HepG2 (cell line): ENCODE results near the gene MORN1. TPM values are rescaled to one million over a fixed set of nuclear protein-coding genes. Genes with fewer than 3 reads are reported as not detected.

Source experiments
- DBP ChIP-seq: sonication (generic); formaldehyde crosslinking; IDR thresholded peaks from 2 replicates; pipeline ENCODE4 v1.4.0; 2020; ENCODE audit warnings: missing genetic modification reagents; ENCODE audit errors: not compliant biosample characterization
- DPF2 ChIP-seq: sonication (generic); formaldehyde crosslinking; IDR thresholded peaks from 2 replicates; pipeline ENCODE4 v1.4.0; 2020; ENCODE audit warnings: mild to moderate bottlenecking, low read depth, missing genetic modification reagents, borderline replicate concordance
- GATAD1 ChIP-seq: IDR thresholded peaks from 2 replicates; pipeline ENCODE4 v1.6.1; 2016; ENCODE audit warnings: missing genetic modification reagents, missing compliant biosample characterization
- HNF4G ChIP-seq, 2 experiments: sonication (generic) in 1 of 2; formaldehyde crosslinking in 1 of 2; IDR thresholded peaks; 2 replicates each; pipeline versions ENCODE4 v1.4.0 to v1.6.1; 2011 to 2020; ENCODE audit warnings: borderline replicate concordance in 2 of 2, low read depth in 2 of 2, mild to moderate bottlenecking in 2 of 2, low read length in 1 of 2, missing genetic modification reagents in 1 of 2, moderate library complexity in 1 of 2
- HOMEZ ChIP-seq: IDR thresholded peaks from 2 replicates; pipeline ENCODE4 v1.6.1; 2016; ENCODE audit warnings: low read depth
- KDM2A ChIP-seq: sonication (generic); formaldehyde crosslinking; IDR thresholded peaks from 2 replicates; pipeline ENCODE4 v1.4.0; 2020; ENCODE audit warnings: low read depth, missing genetic modification reagents, borderline replicate concordance
- KLF15 ChIP-seq: sonication (generic); formaldehyde crosslinking; IDR thresholded peaks from 2 replicates; pipeline ENCODE4 v1.8.1; 2023; ENCODE audit warnings: borderline replicate concordance, mild to moderate bottlenecking, inconsistent platforms, missing genetic modification reagents, mixed read lengths
- RBM22 ChIP-seq: fragments of 200-400 bp; formaldehyde crosslinking; optimal IDR thresholded peaks from 2 replicates; pipeline ENCODE3; 2017; ENCODE audit warnings: mild to moderate bottlenecking, low read length, moderate library complexity
- RCOR2 ChIP-seq: IDR thresholded peaks from 2 replicates; pipeline ENCODE4 v1.6.1; 2016; ENCODE audit warnings: missing biosample characterization, missing genetic modification reagents
- SATB2 ChIP-seq: sonication (generic); formaldehyde crosslinking; IDR thresholded peaks from 2 replicates; pipeline ENCODE4 v1.5.0; 2020; ENCODE audit warnings: missing genetic modification reagents
- SIN3B ChIP-seq: fragments of 150-350 bp; IDR thresholded peaks from 2 replicates; pipeline ENCODE4 v1.6.1; 2014; ENCODE audit warnings: low read length
- SMC3 ChIP-seq: IDR thresholded peaks from 2 replicates; pipeline ENCODE4 v1.6.1; 2011; ENCODE audit warnings: low read length, improper control_type of control experiment
- STAT6 ChIP-seq: sonication (generic); formaldehyde crosslinking; IDR thresholded peaks from 2 replicates; pipeline ENCODE4 v1.4.0; 2020; ENCODE audit warnings: missing genetic modification reagents, mild to moderate bottlenecking, borderline replicate concordance
- TBX3 ChIP-seq: fragments of 450-650 bp; IDR thresholded peaks from 2 replicates; pipeline ENCODE4 v1.6.1; 2017; ENCODE audit warnings: antibody characterized with exemption, mild to moderate bottlenecking, inconsistent platforms, borderline replicate concordance
- ZEB1 ChIP-seq: IDR thresholded peaks from 2 replicates; pipeline ENCODE4 v1.6.1; 2012; ENCODE audit warnings: mild to moderate bottlenecking, low read depth, inconsistent platforms; ENCODE audit not compliant: insufficient replicate concordance
- ZNF138 ChIP-seq: sonication (generic); formaldehyde crosslinking; IDR thresholded peaks from 2 replicates; pipeline ENCODE4 v1.5.0; 2020; ENCODE audit warnings: mild to moderate bottlenecking, low read depth, missing genetic modification reagents
- ZNF383 ChIP-seq: sonication (generic); formaldehyde crosslinking; IDR thresholded peaks from 2 replicates; pipeline ENCODE4 v1.4.0; 2020; ENCODE audit warnings: missing genetic modification reagents, mild to moderate bottlenecking, borderline replicate concordance
- ZNF792 ChIP-seq: IDR thresholded peaks from 2 replicates; pipeline ENCODE4 v1.6.1; 2016
- ZSCAN9 ChIP-seq: IDR thresholded peaks from 2 replicates; pipeline ENCODE4 v1.6.1; 2016; ENCODE audit warnings: borderline replicate concordance
- polyA plus RNA-seq, 8 experiments: library from polyadenylated mRNA; depleted of rRNA in 3 of 8; stranded (reverse) in 7 of 8; unstranded in 1 of 8; fragments of >200 nt; fragmentation: Illumina TruSeq in 4 of 8; extraction: Trizol in 4 of 8; gene quantifications; 2 replicates each; pipeline versions ENCODE4 v1.2.1 to v1.2.3, GENCODE V29; 2011 to 2016; ENCODE audit warnings: low read depth in 4 of 8, missing spikeins in 1 of 8, mixed read lengths in 1 of 8; ENCODE audit not compliant: insufficient read depth in 1 of 8
- total RNA-seq, 5 experiments: library from RNA; depleted of rRNA; stranded (reverse); fragments of >200 nt; fragmentation: Illumina TruSeq; extraction: Trizol; gene quantifications; 2 replicates each; pipeline ENCODE4 v1.2.3, GENCODE V29; 2016; ENCODE audit warnings: low read depth in 1 of 5
- TF ChIP-seq, protein P1 (sequence below): sonication (generic); formaldehyde crosslinking; IDR thresholded peaks from 2 replicates; pipeline ENCODE4 v1.4.0; 2020; ENCODE audit warnings: missing genetic modification reagents, borderline replicate concordance

The MORN1 gene
- total and polyA plus RNA-seq, 2 of the 13 experiments (the other 11 are each of a cell fraction or from before 2014, with no cell fraction given), result 3.1 to 6.5 TPM

DNA sequence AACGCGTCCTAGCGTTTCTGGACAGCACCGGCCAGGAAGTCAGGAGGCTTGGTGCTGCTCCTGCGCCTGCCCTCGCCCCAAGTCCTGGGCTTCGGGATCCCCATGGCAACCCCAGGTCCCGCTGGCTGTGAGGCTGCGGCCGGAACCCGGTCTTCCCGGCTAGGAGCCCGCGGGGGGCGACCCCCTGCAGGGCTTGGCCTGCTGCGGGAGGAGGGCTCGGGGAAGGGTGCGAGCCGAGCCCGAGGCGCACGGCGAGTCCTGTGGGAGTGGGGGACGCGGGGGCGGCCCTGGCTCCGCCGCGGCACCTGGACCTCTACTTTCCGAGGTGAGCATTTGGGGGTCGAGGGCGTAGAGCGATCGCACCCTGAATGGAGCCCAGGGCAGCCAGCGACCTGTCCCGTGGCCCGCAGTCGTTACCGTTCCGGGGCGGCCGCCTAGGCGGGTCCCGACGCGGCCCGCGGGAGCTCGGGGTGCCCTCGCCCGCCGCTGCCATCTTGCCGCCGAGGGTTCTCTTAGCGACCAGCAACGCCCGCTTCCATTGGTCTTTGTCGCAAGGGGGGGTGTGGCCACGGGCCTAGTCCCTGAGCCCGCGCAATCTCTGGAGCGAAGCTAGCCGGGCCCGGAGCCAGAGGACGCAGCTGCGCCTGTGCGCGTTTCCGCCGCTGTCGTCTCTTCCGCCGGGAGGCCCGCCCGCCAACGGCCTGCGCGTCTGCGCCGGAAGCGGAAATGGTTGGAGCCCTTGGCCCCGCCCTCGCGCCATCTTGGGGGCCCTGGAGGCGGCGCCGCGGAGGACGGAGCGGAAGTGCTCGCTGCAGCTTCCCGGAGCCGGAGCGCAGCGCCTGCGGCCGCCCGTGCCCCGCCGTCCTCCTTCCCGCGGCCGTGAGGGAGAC lies at the start of gene MORN1, which contains the start of gene RER1 (continued):
- peak; percentile 86 for TF ChIP-seq RBM22
- TF ChIP-seq RCOR2 (CRISPR knock-in tag), result no peak
- TF ChIP-seq HNF4G (IDR thresholded peaks at IDR 0.05; ENCODE audit: borderline replicate concordance, low read depth, low read length), result no peak
- TF ChIP-seq HNF4G (CRISPR knock-in tag; IDR thresholded peaks at IDR 0.05; ENCODE audit: borderline replicate concordance, low read depth), result no peak
- no peak for TF ChIP-seq DPF2 (CRISPR knock-in tag)
- TF ChIP-seq ZSCAN9 (CRISPR knock-in tag), result no peak
- TF ChIP-seq ZNF138 (CRISPR knock-in tag), result no peak
- TF ChIP-seq ZNF383, result no peak
- TF ChIP-seq KDM2A (CRISPR knock-in tag), result peak; percentile 72; the same call in 1 of the 2 replicates
- TF ChIP-seq SIN3B, result peak; percentile 73; the same call in 1 of the 2 replicates
- no peak for TF ChIP-seq HOMEZ (CRISPR knock-in tag)
- TF ChIP-seq KLF15 (CRISPR knock-in tag), result no peak
- no peak for TF ChIP-seq SMC3
- TF ChIP-seq STAT6, result peak; percentile 38; the same call in 1 of the 2 replicates
- TF ChIP-seq TBX3, result no peak
- peak; percentile 91 for TF ChIP-seq GATAD1 (CRISPR knock-in tag)
- TF ChIP-seq ZEB1, result no peak
- TF ChIP-seq SATB2, result no peak
- TF ChIP-seq, protein P1, sequence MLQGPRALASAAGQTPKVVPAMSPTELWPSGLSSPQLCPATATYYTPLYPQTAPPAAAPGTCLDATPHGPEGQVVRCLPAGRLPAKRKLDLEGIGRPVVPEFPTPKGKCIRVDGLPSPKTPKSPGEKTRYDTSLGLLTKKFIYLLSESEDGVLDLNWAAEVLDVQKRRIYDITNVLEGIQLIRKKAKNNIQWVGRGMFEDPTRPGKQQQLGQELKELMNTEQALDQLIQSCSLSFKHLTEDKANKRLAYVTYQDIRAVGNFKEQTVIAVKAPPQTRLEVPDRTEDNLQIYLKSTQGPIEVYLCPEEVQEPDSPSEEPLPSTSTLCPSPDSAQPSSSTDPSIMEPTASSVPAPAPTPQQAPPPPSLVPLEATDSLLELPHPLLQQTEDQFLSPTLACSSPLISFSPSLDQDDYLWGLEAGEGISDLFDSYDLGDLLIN (CRISPR knock-in tag), result peak; percentile 83; the same call in 1 of the 2 replicates
- 0 out of 2 replicates have a peak, but pooled peaks have one; percentile 13 for TF ChIP-seq ZNF792
- no peak for TF ChIP-seq DBP (CRISPR knock-in tag)
